Posterior cingulate gyrus (tissue), 11 donors: ENCODE data around the gene USP54.
A peak's percentile ranks its signal among the peaks of the same experiment; 100 is the strongest.
"Not testable (repeated sequence)": the region's sequence is repeated elsewhere in the genome, so short reads cannot be mapped to it uniquely, and the experiment has no call there.

ENCODE experiments used
- DNase-seq, 10 donors: peaks; one replicate each; pipeline versions ENCODE4 v3.0.0 to v3.0.0-alpha.2; 2020 to 2021; ENCODE audit warnings: mixed read lengths in 3 of 10
- intact Hi-C: fragments of 100-400 bp; cut with DNase I; formaldehyde crosslinking; loops from one replicate; pipeline ENCODE4 v1.15.1; 2023

Gene USP54

DNA sequence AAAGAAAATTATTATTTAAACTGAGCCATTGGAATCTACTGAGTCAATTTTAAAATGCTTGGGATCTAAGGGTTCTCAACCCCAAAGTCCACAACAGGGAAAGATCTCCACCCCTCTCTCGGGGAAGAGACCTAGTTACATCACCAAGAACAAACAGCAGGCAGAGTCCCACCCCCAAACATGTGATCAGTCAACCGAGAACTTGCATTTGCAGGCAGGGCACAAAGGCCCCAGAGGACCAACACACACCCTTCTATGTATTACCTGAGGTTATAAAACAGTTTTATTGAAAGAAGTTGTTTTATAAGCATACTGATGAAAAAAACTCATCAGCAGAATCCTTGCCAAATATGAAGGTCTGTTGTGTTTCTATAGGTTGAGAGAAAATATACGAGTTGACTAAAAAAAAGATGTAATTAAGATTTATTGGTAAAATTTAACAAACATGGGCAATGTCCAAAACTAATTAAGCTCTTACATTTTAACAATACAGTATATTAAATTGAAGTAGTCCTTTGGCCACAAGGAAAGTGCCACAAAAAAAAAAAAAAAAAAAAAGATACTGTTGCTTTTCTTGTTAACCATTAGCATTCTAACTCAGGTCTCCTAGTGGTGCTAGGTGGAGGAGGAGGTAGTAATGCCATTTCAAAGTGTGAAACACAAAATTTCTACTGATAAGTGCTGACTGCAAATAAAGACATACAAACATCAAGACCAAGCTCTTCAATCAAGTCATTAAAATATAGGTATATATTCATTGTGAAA lies 975 bp upstream of the USP54 start:
- peak in 8 of 10 donors; percentile 40 to 94 (median 67) for DNase-seq

DNA sequence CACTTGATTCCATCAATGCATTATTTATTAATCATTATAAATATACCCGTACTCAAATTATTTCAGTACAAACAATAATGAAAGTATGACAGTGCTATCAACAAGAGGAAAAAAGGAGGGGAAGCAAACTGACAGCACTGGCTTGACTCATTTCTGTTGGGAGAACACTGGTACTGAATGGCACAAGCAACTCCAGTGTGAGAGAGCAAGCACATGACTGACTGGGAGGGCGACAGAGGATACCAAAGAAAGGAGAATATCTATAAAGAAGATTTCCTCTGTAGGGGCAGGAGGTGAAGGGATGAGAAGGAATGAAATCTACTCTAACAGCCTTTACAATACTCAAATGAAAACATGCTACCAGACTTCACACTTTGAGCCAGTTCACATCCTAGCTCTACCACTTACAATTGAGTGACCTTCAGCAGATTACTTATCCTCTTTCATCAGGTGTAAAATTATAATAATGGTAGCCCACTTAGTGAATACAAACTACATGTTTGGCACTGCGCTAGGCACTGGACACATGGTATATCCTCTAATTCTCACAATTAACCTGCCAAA lies 1.5 kb downstream of the USP54 start:
- intact Hi-C loops = loop anchor here (5.0 kb wide), 1 partner anchor 37 kb away; no protein-coding TSS in a partner anchor
- peak in 6 of 10 donors; percentile 31 to 90 (median 54) for DNase-seq

More for the DNA sequence above, 975 bp upstream of the USP54 start:
- intact Hi-C loops = no loop called here

DNA sequence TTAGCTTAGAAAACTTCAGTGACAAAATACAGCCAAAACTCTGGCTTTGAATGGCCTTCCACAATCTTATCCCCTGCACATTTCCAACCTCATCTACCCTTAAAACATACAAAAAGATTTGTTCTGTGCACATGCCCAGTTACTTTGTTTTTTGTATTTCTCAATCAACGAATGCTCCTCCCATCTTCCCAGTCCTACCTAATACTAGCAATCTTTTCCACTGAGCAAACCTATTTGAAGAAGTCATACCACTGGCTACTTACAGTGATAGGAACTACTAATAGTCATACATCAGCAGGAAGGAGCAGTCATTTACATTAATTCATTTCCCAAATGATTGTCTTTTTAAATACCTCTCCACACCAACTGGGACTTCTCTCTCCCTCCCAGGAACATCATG lies 2.5 kb downstream of the USP54 start:
- intact Hi-C loops = loop anchor here (5.0 kb wide), 1 partner anchor 36 kb away; no protein-coding TSS in a partner anchor
- no peak for DNase-seq

DNA sequence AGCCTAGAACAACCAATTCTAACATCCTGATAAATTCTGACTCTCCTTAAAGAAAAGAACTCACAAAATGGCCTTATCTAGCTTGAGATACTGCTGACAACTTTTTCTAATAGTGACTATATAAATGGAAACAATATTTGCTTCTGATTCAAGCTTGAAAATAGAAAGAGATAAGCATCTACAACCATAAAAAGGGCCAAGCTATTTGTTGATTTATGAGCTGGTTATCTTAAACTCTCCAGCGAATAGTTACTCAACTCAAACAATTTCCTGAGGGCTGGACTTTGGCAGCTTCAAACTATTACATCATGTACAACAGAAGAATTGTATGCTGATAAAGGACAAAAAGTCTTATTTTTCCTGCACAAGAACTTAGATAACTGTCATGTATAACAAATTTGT lies 4.6 kb downstream of the USP54 start:
- intact Hi-C loops = loop anchor here (5.0 kb wide), 1 partner anchor 34 kb away; no protein-coding TSS in a partner anchor
- DNase-seq = no peak

DNA sequence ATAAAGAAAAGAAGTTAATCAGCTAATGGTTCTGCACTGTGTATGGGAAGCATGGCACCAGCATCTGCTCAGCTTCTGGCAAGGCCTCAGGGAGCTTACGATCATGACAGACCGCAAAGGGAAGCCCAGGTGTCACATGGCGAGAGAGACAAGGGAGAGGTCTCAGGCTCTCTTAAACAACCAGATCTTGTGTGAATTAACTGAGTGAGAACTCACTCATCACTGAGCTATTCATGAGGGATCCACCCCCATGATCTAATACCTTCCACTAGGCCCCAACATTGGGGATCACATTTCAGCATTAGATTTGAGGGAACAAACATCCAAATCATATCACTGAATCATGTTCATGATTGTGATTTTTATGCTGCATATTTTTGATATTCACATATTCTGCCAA lies 5.8 kb downstream of the USP54 start:
- DNase-seq = no peak
- intact Hi-C loops = loop anchor here (5.0 kb wide), 1 partner anchor 33 kb away; no protein-coding TSS in a partner anchor

DNA sequence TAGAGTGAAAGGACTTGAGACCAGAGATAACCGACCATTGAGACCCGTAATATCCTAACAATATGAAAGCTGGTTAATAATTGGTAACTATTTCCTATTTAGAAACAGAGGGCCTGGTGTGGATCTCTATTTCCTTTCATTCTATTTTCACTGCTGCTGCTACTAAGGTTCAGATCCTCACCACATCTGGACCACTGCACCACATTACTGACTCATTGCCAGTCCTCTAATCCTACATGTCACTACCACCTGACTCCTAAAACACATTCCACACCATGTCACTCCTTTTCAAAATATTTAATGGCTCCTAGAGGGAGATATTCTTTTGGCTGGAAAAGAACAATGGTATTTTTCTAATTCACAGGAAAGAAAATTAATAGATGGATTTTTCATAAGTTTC lies 6.4 kb downstream of the USP54 start:
- intact Hi-C loops = loop anchor here (5.0 kb wide), 1 partner anchor 32 kb away; no protein-coding TSS in a partner anchor
- no peak for DNase-seq

DNA sequence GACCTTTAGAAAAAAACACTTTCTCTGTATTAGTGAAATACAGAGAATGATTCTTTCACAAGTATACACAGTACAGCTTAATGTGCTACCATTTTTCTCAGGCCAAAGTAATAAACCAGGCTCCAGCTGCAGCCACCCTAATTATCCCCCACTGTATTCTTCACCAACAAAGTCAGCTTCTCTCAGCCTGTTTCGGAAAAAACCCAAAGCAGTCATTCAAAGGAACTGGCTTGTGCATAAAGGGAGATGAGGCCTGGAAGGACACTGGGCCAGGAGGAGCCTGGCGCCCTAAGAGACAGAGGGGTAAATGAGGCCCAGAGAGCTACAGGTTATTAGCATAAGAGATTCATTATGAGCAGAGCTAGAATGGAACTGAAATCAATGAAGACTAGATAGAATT lies 9.2 kb downstream of the USP54 start:
- DNase-seq = peak in 3 of 10 donors; percentile 16 to 25 (median 24)
- intact Hi-C loops = no loop called here

DNA sequence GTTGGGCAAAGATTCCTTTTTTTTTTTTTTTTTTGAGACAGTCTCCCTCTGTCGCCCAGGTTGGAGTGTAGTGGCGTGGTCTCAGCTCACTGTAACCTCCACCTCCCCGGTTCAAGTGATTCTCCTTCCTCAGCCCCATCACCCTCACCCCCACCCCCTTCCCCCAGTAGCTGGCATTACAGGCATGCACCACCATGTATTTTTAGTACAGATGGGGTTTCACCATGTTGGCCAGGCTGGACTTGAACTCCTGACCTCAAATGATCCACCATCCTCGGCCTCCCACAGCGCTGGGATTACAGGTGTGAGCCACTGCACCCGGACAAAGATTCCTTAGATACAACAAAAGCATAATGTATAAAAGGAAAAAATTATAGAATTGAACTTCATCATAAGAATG lies 12.2 kb downstream of the USP54 start:
- intact Hi-C loops, DNase-seq: not testable (repeated sequence)

DNA sequence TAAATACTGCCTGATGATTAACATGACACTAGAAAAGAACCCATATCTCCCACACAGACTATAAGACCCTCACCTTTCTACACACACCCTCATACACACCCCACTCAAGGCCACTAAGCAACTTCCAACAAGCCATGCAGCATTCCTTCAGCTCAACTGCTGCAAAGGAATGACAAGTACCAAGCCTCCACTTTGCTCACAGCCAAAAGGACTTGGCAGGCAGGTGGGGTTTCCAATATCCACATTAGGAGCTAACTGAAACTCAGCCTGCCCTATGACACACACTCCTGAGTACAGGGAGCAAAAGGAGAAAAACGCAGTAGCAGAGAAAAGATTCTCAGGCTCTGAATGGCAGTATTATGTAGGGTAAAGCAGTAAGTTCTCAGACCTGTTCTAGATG lies 13.4 kb downstream of the USP54 start:
- DNase-seq = no peak
- intact Hi-C loops = no loop called here

DNA sequence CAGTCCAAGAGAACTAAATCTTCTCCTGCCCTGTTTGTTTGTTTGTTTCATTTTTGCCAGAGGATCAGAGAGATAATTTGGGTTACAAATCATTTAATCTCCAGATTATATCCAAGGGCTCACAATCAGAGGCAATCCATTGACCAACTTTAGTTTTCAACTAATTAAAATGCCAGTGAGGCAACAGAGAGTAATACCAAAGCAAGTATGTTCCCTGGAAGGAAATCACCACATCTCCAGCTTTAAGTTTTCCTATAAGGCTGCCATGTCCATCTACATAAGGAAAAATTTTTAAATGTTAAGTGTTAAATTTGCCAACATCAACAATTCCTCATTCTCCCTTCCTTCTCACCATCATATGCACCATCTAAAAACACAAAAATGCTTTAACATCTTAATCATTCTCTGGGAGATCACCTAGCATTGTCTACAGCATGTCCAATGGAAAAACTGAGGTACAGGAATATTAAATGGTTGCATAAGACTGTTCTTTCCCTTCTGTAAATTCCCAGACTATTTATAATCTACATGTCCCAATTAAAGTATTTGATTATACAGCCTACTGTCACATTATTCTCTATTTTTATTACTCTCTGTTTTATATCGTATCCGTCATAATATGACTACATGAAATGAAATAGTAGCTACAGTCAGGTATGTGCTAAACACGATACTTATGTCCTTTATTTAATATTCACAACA lies 14.1 kb downstream of the USP54 start:
- DNase-seq = no peak
- intact Hi-C loops = no loop called here

DNA sequence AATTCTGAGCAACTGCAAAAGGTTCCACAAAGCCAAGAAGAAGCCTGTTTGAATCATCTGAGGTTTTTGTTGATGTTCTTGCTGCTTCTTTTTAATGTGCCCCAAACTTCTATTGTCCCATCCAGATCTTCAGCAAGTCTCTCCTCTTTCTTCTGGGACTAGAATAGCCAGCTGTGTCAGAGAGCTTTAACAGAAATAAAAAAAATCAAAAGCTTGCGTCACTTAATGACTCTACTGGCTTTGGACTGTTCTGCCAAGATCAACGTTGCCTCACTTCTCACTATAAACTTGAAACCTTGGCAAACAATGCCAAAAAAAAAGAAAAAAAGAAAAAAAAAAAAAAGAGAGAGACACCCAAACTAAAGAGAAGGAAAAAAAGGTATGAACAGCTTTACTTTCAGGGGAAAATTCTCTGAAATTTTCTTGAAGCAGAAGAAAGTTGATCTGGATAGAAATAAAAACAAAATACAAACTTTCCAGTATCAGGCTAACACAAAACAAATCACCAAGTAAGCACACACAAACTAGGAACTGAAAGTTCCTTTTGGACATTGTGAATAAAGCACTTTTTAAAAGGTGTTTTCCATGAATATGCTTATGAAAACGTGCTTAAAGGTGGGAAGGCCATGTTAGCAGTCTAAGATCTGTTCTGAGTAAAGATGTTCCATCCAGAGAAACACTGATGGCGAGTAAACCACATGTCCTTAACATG lies 14.8 kb downstream of the USP54 start:
- intact Hi-C loops = no loop called here
- DNase-seq = no peak

DNA sequence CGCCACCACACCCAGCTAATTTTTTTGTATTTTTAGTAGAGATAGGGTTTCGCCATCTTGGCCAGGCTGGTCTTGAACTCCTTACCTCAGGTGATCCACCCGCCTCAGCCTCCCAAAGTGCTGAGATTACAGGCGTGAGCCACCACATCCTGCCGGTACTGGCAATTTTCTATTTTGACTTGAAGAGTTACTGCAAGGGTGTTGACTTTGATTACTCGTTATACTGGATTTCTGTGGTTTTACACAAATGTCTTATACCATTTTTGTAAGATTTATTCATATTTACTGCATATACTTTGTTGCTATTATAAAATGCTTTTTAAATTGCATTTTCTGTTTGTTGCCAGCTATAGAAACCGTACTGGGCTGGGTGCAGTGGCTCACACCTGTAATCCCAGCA lies 24.1 kb downstream of the USP54 start:
- intact Hi-C loops, DNase-seq: not testable (repeated sequence)

DNA sequence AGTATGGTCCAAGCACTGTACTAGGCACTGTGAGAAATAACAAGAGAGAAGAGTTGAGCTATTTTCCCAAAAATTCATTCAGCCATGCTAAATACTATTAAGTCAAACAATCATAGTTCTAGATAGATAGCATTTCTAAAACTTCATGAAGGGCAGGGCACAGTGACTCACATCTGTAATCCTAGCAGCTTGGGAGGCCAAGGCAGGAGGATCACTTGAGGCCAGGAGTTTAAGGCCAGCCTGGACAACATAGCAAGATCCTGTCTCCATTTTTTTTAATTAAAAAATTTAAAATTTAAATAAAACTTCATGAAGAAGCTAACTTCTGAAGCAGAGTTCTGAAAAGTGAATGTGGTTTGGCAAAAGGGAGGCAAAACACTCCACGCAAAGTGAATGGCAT lies 29.9 kb downstream of the USP54 start:
- DNase-seq = no peak
- intact Hi-C loops = no loop called here

DNA sequence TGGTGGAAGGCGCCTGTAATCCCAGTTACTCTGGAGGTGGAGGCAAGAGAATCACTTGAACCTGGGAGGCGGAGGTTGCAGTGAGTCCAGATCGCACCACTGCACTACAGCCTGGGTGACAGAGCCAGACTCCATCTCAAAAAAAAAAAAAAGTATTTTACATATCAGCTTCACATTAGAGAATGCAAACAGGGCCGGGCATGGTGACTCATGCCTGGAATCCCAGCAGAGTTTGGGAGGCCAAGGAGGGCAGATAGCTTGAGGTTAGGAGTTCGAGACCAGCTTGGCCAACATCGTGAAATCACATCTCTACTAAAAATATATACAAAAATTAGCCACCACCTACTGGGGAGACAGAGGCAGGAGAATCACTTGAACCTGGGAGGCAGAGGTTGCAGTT lies 31.6 kb downstream of the USP54 start:
- DNase-seq = no peak
- intact Hi-C loops = no loop called here

DNA sequence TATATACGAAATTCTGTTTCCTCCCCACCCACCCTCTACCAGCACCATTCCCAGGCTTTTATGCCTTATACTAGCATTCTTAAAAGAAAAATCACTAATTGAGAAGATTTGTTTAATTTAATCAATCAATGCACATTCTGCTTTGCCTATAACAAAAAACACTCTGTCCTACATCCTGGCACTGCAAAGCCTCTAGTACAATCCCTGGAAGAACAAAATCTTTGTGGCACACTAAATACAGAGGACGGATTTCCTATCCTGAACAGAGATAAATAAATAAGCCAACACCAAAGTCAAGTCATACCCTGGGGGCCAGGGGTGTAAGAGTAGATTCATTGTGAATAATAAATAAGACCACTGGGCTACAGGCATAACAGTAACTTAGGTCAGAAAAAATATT lies 34.3 kb downstream of the USP54 start:
- intact Hi-C loops = no loop called here
- DNase-seq = no peak

DNA sequence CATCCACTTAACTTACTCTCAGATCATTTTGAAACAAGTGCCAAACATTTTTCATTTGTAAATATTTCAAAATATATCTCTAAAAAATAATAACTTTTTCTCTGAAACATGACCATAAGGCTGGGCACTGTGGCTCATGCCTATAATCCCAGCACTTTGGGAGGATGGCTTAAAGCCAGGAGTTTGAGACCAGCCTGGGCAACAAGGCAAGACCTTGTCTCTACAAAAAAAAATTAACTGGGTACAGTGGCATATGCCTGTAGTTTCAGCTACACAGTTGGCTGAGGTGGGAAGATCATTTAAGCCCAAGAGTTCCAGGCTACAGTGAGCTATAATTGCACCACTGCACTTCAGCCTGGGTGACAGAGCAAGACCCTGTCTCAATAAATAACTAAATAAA lies 36.4 kb downstream of the USP54 start:
- DNase-seq = no peak
- intact Hi-C loops = loop anchor here (5.0 kb wide), 1 partner anchor 33 kb away; no protein-coding TSS in a partner anchor

DNA sequence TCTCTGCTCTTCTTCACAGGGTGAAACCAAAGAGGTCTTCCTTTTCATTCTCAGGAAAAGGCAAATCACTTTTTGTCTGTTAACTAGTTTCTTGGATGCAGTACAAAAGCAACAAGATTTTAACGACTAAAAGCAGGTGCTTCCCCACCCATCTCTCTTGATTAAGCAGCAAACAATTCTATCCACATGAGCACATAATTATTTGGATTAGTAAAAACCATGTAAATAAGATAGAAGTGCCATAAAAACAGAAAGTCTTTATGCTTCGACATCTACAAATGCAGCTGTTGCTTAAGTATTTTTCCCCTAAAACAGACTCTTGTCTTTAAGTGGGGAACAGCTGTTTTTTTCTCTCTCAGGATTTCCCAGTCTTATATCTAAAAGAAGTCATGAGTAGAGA lies 37.4 kb downstream of the USP54 start:
- intact Hi-C loops = loop anchor here (5.0 kb wide), 1 partner anchor 34 kb away; no protein-coding TSS in a partner anchor
- no peak for DNase-seq

DNA sequence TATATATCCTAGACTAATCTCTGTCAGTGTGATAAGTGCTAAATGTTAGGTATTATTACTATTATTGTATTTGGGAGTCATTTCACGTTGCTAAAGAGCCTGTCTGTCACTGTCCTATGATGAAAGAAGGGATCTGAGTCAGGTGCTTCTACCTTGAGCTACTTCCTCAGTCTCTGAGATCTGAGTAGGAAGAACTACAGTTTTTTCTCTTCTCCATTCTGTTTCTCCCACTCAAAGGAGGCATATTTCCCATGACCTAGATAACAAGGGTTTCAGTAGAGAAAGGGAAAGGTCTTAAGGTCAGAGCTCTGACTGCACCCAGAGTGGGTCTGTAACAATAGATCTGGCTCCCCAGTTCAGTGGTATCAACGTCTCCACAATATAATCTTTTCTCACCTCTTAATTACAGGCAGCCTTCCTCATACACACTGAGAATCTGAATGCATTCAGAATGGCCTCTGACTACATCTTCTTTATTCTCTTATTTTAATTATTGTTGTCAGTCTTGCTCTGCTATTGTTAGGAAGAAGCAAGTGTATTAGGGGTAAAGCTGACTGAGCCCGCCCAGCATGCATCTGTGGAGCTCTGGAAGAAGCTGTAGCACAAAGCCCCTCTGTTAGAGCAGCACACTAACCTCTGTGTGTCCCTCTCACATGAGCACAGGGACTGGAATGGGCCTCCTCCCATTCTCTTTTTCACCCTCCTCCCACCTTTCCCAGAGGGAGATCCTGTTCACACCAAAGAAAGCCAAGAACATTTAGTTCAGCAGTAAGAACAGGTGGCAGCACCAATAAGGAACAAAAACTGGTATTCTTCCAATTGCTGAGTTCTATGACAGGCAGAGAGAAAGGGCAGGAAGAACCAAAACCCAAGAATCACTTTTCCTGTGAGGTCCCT lies 38.1 kb downstream of the USP54 start:
- intact Hi-C loops = loop anchor here (5.0 kb wide), 1 partner anchor 34 kb away; no protein-coding TSS in a partner anchor
- DNase-seq = peak in 9 of 10 donors; percentile 50 to 96 (median 77)

DNA sequence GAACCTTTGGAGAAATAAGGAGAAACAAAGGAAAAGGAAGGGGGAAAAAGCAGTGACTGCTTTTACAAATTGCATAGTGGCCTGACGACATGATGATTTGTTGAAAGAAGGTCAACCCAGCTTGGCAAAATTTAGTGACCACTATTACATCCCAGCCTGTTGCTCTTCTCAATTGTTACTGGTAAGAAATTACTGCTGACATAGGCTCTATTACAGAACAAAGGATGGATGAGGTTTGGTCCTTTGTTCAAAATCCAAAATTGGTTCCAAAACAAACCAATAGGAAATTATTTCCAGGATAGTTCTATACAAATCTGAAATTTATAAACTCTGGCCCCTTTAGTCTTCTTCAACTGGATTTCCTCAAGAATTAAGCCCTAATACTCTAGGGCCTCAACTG lies 39.6 kb downstream of the USP54 start:
- intact Hi-C loops = loop anchor here (5.0 kb wide), 1 partner anchor 36 kb away; no protein-coding TSS in a partner anchor
- no peak for DNase-seq
